Gastrocnemius medialis (tissue), 4 donors: Measurements from ENCODE around the gene DBN1. TPM values are rescaled to one million over a fixed set of nuclear protein-coding genes. Genes with fewer than 3 reads are reported as not detected.

Experiments used
- ATAC-seq, 2 donors: fragments of 150-250 bp; one replicate each; pipeline ENCODE4 v1.9.1; 2016
- DNase-seq, 2 donors: peaks; one replicate each; pipeline ENCODE4 v3.0.0-alpha.2; 2019
- H3K27ac ChIP-seq, 4 donors: fragments of 200-600 bp; sonication (generic); 1 replicate in 1 of 4; 2 replicates in 3 of 4; pipeline ENCODE4 v1.5.1; 2016 to 2018; ENCODE audit warnings: mild to moderate bottlenecking in 2 of 4, moderate library complexity in 1 of 4
- H3K27me3 ChIP-seq, 3 donors: fragments of 200-600 bp; sonication (generic) in 2 of 3; 1 replicate in 1 of 3; 2 replicates in 2 of 3; pipeline versions ENCODE4 v1.5.1 to v1.6.0; 2016 to 2019; ENCODE audit warnings: mild to moderate bottlenecking in 1 of 3, moderate library complexity in 1 of 3
- H3K36me3 ChIP-seq, 2 donors: fragments of 200-600 bp; sonication (generic) in 1 of 2; one replicate each; pipeline ENCODE4 v1.5.1; 2017 to 2018
- H3K4me1 ChIP-seq, 2 donors: fragments of 200-600 bp; sonication (generic) in 1 of 2; one replicate each; pipeline ENCODE4 v1.5.1; 2016 to 2017; ENCODE audit warnings: mild to moderate bottlenecking in 2 of 2
- H3K4me3 ChIP-seq, 4 donors: fragments of 200-600 bp; sonication (generic) in 3 of 4; 1 replicate in 1 of 4; 2 replicates in 3 of 4; pipeline ENCODE4 v1.5.1; 2016 to 2019; ENCODE audit warnings: mild to moderate bottlenecking in 2 of 4
- H3K9me3 ChIP-seq, 3 donors: fragments of 200-600 bp; sonication (generic) in 2 of 3; 1 replicate in 1 of 3; 2 replicates in 2 of 3; pipeline ENCODE4 v1.5.1; 2016 to 2019
- CTCF ChIP-seq, 5 experiments: fragments of 450-650 bp in 3 of 5; fragments of 200-600 bp in 2 of 5; sonication (generic) in 2 of 5; IDR thresholded peaks in 4 of 5; conservative IDR thresholded peaks in 1 of 5; 1 replicate in 4 of 5; 2 replicates in 1 of 5; pipeline ENCODE4 v1.5.1; 2016 to 2019; ENCODE audit warnings: antibody characterized with exemption in 5 of 5, mild to moderate bottlenecking in 3 of 5, moderate library complexity in 3 of 5
- POLR2A ChIP-seq, 2 donors: fragments of 450-650 bp; IDR thresholded peaks; one replicate each; pipeline ENCODE4 v1.6.1; 2017; ENCODE audit warnings: antibody characterized with exemption in 2 of 2, mild to moderate bottlenecking in 2 of 2, moderate library complexity in 2 of 2
- in situ Hi-C, 4 donors: fragments of 200-750 bp; cut with MboI; loops; one replicate each; pipeline versions ENCODE4 v1.15.0 to v1.8.0; 2017; ENCODE audit warnings: low sequenced_read_pairs in 4 of 4
- intact Hi-C: fragments of 100-400 bp; cut with DNase I; formaldehyde crosslinking; loops from one replicate; pipeline ENCODE4 v1.15.1; 2023; ENCODE audit warnings: low total_unique reads
- total RNA-seq, 4 donors: library from RNA; depleted of rRNA; stranded (reverse); fragments of >200 nt; gene quantifications; one replicate each; pipeline versions ENCODE4 v1.1.0 to v1.2.3, GENCODE V29; 2016

Gene DBN1
- total RNA-seq, 4 donors from 2014 or later = 16.3 to 27.5 (median 23.2) TPM

DNA sequence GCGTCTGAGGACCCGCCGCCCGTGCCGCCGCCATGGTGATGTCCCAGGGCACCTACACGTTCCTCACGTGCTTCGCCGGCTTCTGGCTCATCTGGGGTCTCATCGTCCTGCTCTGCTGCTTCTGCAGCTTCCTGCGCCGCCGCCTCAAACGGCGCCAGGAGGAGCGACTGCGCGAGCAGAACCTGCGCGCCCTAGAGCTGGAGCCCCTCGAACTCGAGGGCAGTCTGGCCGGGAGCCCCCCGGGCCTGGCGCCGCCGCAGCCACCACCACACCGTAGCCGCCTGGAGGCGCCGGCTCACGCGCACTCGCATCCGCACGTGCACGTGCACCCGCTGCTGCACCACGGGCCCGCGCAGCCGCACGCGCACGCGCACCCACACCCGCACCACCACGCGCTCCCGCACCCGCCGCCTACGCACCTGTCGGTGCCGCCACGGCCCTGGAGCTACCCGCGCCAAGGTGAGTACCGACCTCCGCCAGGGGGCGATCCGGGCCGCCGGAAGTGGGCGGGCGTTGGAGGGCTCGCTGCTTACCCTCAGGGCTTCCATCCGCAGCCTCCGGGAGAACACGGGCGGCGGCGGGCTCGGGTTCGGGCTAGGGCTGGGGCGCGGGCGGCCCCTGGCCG lies 18.3 kb downstream of the DBN1 start:
- intact Hi-C loops = loop anchor here (1.0 to 10.0 kb wide), 4 partner anchors 42 to 340 kb away; partner anchors contain the start of genes MXD3 and PDLIM7
- Histone ChIP-seq H3K9me3 (no peaks in the 10 kb centered on the region), H3K27me3 (peaks cover 2 to 12% (median 7%) of the 10 kb centered on the region in 3 donors), H3K4me3 (peak overlapping the region; percentile 55 to 93 (median 73)), H3K27ac (peak overlapping the region; percentile 68 to 78 (median 75)), H3K4me1 (peaks cover 9 to 25% of the 10 kb centered on the region in 2 donors), H3K36me3 (no peaks in the 10 kb centered on the region)
- peak; percentile 54 to 78 for DNase-seq
- in situ Hi-C loops = loop anchor here in 1 of 4 donors (10.0 kb wide), 1 partner anchor 50 kb away; the partner anchor contains the start of genes F12 and PFN3
- peak; percentile 68 to 70 for ATAC-seq
- peak; percentile 64 to 93 (median 74) for TF ChIP-seq CTCF (IDR thresholded peaks at IDR 0.05 in 4 of 5, conservative IDR thresholded peaks at IDR 0.05 in 1 of 5)
- peak; percentile 26 to 37 for TF ChIP-seq POLR2A (IDR thresholded peaks at IDR 0.05)

DNA sequence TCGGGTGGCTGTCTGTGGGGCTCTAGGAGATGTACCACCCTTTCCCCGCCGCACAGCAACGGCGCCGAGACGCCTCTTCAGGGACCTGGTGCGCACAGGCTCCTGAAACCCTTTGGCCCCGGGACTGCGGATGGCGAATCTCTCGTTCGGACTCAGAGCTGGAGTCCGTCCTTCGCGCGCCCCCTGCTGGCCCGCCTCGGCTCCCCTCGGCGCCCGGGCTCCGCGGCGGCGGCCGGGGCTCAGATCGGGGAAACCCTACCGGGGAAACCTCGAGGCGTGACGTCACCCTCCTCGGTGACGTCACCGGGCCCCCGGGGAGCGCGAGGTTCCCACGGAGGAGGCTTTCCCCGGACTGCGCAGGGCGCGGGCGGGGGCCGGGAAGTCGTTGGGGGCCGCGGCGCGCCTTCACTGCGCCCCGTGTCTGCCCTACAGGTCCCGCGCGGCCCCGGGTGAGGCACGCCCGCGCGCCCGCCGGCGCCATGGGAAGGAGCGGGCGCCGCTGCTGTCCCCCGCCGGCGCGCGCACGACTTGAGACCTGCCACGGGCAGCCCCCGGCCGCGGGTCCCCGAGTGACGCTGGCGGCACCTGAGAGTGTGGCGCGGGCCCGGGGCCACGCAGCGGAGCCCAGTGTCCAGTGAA lies 18.9 kb downstream of the DBN1 start:
- intact Hi-C loops = loop anchor here (1.0 to 10.0 kb wide), 7 partner anchors 28 to 340 kb away; partner anchors contain the start of genes GRK6, MXD3 and PDLIM7
- peaks cover 2 to 12% (median 9%) of the 10 kb centered on the region in 3 donors for H3K27me3 ChIP-seq
- in situ Hi-C loops = loop anchor here in 1 of 4 donors (10.0 kb wide), 1 partner anchor 50 kb away; the partner anchor contains the start of genes F12 and PFN3
- no peaks in the 10 kb centered on the region for H3K9me3 ChIP-seq
- peaks cover 9 to 25% of the 10 kb centered on the region in 2 donors for H3K4me1 ChIP-seq
- peak overlapping the region; percentile 55 to 93 (median 73) for H3K4me3 ChIP-seq
- peak overlapping the region; percentile 67 to 77 (median 70) for H3K27ac ChIP-seq
- ATAC-seq (peak; percentile 67 to 68), DNase-seq (peak; percentile 68 to 86)
- TF ChIP-seq POLR2A (IDR thresholded peaks at IDR 0.05) = peak; percentile 5 to 16
- TF ChIP-seq CTCF (IDR thresholded peaks at IDR 0.05 in 4 of 5, conservative IDR thresholded peaks at IDR 0.05 in 1 of 5) = peak; percentile 87 to 98 (median 97)
- no peaks in the 10 kb centered on the region for H3K36me3 ChIP-seq

DNA sequence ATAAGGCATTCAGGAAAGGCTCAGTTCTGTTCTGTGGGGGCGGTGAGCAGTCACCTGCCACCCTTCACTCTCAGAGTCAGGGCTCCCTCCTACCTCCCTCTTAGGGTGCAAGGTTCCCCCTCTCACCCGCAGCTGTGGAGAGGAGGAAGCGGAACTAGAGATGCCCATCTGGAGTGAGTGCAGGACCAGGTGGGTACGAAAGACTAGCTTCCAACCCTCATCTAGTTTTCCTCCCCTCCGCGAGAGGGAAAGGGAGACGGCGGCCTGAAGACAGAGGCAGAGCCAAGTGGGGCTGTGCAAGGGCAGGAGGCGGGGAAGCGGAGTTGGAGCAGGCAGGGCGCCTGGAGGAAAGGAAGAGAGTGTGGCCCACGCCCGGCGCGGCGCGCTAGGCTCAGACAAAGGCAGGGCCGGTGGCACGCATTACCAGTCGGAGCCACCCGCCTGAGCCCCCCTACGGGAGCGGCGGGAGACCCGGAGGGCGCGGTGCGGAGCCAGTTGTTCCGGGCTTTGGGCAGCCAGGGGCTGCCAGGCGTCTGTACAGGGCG lies 19.5 kb downstream of the DBN1 start:
- in situ Hi-C loops = loop anchor here in 1 of 4 donors (10.0 kb wide), 1 partner anchor 49 kb away; the partner anchor contains the start of genes F12 and PFN3
- peak overlapping the region; percentile 55 to 93 (median 73) for H3K4me3 ChIP-seq
- no peaks in the 10 kb centered on the region for H3K36me3 ChIP-seq
- TF ChIP-seq CTCF (IDR thresholded peaks at IDR 0.05 in 4 of 5, conservative IDR thresholded peaks at IDR 0.05 in 1 of 5) (no peak), POLR2A (IDR thresholded peaks at IDR 0.05) (no peak)
- ATAC-seq = no peak
- peak overlapping the region in 1 of 4 donors; percentile 67 for H3K27ac ChIP-seq
- intact Hi-C loops = loop anchor here (1.0 to 10.0 kb wide), 4 partner anchors 28 to 339 kb away; partner anchors contain the start of gene GRK6
- H3K4me1 ChIP-seq = peaks cover 9 to 25% of the 10 kb centered on the region in 2 donors
- H3K9me3 ChIP-seq = no peaks in the 10 kb centered on the region
- DNase-seq = no peak
- H3K27me3 ChIP-seq = peaks cover 4 to 14% (median 12%) of the 10 kb centered on the region in 3 donors

DNA sequence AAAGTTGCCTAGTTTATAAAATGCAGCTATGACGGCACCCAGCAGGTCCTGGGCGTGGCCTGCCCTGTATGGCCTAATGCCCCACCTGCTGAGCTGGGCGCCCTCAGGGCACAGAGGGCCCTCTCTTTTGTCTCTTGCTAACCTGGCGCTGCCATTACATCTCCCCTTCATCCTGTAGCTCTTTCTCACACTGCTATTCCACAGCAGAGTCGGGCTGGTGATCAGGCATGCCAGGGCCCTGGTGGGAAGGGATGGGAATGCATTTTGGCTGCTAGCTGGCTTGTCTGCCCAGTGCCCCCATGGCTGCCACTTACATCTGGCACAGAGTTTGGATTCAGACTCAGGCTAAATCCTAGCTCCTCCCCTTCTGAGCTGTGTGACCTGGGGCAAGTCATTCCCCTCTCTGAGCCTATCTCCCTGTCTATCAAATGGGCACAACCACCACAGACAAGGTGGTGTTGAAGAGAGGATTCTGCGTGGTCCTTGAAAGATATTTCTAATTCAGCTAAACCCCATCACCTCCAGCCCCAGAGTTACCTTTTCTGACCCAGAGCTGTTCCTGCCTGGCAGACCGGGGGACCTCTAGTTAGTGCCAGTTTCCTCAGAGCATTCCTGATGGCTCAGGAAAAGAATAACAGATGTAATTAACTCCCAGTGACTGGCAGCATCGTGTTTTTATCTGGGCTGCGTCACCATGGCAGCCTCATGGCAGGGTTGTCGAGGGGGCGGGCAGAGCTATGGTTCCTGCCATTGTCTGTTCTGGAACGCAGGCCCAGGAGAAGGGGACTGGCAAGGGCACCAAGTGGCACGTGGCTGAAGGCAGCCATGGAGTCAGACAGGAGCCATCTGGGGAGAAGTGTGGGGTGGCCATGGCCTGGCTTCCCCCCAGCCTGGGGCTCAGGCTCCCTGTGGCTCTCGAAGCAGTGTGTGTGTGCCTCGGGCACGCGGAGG lies 20.5 kb downstream of the DBN1 start:
- H3K27ac ChIP-seq = no peak overlapping the region

More for the DNA sequence above, 20.5 kb downstream of the DBN1 start:
- ATAC-seq = no peak
- H3K9me3 ChIP-seq = no peaks in the 10 kb centered on the region
- intact Hi-C loops (loop anchor here (10.0 kb wide), 1 partner anchor 338 kb away; no protein-coding TSS in a partner anchor), in situ Hi-C loops (loop anchor here in 1 of 4 donors (10.0 kb wide), 1 partner anchor 48 kb away; the partner anchor contains the start of genes F12 and PFN3)
- no peak for DNase-seq
- no peaks in the 10 kb centered on the region for H3K36me3 ChIP-seq
- peaks cover 10 to 26% of the 10 kb centered on the region in 2 donors for H3K4me1 ChIP-seq
- H3K27me3 ChIP-seq = peaks cover 12 to 24% (median 14%) of the 10 kb centered on the region in 3 donors
- H3K4me3 ChIP-seq = no peak overlapping the region
- TF ChIP-seq POLR2A (IDR thresholded peaks at IDR 0.05) = no peak
- no peak for TF ChIP-seq CTCF (IDR thresholded peaks at IDR 0.05 in 4 of 5, conservative IDR thresholded peaks at IDR 0.05 in 1 of 5)
